HG03095 (cell line): Measurements from ENCODE around the gene NPR1.
A peak's percentile ranks its signal among the peaks of the same experiment; 100 is the strongest.
"Not testable (repeated sequence)": the region's sequence is repeated elsewhere in the genome, so short reads cannot be mapped to it uniquely, and the experiment has no call there.

Experiments used
- ATAC-seq: cut with Tn5 transposase; IDR thresholded peaks from one replicate; pipeline ENCODE4 v1.9.1; 2021; ENCODE audit warnings: moderate library complexity; ENCODE audit not compliant: unreplicated experiment

Gene NPR1

GRCh38 chr1:153678519-153679336 is at the start of gene NPR1:
TSS of gene NPR1 (plus strand) at chr1:153678688. CDS start at chr1:153679109, 421 bp downstream.
- no peak for ATAC-seq

- no peak for ATAC-seq
Observed at GRCh38 chr1:153629343-153629665, 49.2 kb upstream of the NPR1 start.

DNA sequence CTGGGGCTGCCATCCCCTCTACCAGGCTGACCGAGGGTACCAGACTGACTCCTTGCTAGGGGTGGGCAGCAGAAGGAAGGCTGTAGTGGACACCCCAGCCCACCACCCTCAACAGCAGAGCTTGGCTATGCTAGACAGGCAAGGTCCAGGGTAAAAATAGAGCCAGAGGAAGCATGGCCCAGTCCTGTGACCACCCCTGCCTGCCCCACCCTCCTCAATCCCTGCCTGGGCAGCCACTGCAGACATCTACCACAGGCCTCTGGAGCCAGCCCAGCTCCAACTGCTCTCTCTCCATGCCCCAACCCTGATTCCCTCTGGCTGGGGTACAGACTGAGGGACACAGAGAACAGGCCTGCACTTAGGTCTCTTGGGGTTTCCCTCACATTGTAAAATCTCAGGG is 48.5 kb upstream of the NPR1 start:
- no peak for ATAC-seq

DNA sequence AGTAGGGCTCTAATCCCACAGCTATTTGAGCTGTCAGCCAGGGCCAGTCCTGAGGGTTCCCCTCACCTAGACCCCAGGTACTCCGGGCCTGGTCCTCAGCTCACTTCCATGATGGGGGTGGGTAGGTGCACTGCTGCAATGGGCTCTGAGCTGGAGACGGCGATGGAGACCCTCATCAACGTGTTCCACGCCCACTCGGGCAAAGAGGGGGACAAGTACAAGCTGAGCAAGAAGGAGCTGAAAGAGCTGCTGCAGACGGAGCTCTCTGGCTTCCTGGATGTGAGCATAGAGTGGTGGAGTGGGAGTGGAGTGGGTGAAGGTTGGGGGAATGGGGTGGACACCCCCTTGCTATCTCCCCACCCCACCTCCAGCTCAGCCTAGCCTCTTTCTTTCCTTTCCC is 48.1 kb upstream of the NPR1 start:
- ATAC-seq: no peak

DNA sequence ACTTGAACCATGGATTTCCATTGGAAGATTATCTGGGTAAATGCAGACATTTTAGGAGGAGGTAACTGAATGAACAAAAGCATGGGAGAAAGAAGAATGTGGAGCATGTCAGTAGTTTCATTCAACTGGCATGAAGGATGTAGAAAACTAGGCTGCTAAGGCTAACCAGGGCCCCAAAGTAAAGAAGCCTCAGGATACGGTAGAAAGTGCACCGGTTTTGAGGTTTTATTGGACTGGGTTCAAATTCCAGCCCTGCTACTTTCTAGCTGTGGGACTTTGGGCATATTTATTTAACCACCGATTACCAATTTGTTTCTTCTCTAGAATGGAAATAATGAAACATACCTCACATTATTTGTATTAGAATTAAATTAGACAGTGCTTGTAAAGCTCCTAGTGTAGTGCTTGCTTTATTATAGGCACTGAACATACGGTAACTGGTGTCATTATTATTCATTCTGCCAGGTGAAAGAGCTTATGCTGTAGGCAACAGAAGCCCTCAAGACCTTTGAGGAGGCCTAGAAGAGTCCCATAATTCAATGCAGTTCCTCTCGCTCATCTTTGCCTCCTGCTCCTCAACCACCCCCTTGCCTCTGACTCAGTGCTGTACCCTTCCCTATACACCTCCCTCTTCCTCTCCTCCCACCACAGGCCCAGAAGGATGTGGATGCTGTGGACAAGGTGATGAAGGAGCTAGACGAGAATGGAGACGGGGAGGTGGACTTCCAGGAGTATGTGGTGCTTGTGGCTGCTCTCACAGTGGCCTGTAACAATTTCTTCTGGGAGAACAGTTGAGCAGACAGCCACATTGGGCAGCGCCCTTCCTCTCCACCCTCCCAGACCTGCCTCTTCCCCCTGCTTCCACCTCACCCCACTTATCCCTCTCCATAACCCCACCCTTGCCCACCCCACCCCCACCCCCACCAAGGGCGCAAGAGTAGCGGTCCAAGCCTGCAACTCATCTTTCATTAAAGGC is 47.2 kb upstream of the NPR1 start:
- no peak for ATAC-seq

DNA sequence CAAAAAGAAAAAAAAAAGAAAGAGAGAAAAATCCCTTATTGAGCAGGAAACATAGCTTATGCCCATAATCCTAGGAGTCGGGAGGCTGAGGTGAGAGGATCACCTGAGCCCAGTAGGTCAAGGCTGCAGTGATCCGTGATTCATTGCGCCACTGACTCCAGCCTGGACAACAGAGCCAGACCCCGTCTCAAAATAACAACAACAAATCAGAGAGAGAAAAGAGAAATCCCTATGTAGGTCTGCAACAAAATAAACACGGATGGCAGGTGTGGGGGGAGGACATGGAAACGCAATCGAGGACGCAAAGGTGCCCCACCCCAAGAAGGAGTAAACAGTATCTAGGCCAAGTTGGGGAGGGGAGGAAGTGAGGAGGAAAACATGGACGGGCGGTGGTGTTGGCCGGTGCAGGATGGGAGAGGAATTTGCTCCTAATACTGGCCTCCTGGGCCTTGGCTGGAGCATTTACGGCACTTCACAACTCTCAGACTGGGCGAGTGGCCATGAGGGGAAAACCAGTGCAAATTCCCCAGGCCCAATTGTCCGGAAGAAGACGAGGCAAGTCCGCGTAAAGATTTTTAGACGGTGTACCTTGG is 45.2 kb upstream of the NPR1 start:
- ATAC-seq: no peak

- ATAC-seq: peak; percentile 83
Observed at GRCh38 chr1:153633754-153634665, 44.5 kb upstream of the NPR1 start, which contains the start of gene CHTOP. TSS of gene CHTOP (plus strand) at chr1:153634066. CDS start at chr1:153636589, 2,523 bp downstream.

DNA sequence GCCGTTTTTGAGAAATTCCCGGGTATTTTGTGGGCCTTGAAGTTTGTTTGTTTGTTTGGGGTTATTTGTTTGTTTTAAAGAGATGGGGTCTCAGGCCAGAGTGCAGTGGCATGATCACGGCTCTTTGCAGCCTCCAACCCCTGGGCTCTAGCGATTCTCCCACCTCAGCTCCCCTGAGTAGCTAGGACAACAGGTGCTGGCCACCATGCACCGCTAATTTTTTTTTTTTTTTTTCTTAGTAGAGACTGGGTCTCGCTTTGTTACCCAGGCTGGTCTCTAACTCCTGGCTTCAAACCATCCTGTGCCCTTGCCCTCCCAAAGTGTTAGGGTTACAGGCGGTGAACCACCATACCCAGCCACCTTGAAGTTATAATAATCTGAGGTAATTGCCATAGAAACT is 42.6 kb upstream of the NPR1 start:
- ATAC-seq: no peak

DNA sequence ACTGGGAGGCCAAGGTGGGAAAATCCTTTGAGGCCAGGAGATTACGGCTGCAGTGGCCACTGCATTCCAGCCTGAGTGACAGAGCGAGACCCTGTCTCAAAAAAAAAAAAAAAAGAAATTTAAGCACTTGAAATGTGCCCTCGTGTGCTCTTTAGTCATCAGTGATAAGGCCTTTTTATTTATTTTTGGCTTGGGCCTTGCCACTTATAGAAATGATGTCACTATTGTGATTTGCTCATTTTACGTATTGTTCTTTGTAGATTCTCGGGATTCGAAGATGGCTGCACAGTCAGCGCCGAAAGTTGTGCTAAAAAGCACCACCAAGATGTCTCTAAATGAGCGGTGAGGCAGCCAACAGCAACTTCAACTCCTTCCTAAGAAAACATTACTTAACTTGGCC is 42.2 kb upstream of the NPR1 start:
- ATAC-seq: no peak

- ATAC-seq: no peak
Observed at GRCh38 chr1:153638261-153638660, 40.2 kb upstream of the NPR1 start.

- no peak for ATAC-seq
Observed at GRCh38 chr1:153639280-153639679, 39.2 kb upstream of the NPR1 start.

GRCh38 chr1:153640213-153640612 is 38.3 kb upstream of the NPR1 start:
- not testable (repeated sequence) for ATAC-seq

- ATAC-seq: no peak
Observed at GRCh38 chr1:153640861-153641260, 37.6 kb upstream of the NPR1 start.

DNA sequence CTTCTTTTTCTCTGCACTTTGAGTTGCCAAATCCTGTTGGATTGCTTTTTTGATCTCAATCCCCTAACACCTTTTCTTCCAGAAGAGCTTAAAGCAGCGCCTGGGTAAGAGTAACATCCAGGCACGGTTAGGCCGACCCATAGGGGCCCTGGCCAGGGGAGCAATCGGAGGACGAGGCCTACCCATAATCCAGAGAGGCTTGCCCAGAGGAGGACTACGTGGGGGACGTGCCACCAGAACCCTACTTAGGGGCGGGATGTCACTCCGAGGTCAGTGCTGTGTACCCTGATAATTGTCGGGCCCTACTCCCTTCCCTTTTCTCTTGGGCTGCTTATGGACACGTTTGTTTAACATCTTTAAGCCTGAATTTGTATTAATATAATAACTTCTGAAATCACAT is 36.3 kb upstream of the NPR1 start:
- no peak for ATAC-seq

DNA sequence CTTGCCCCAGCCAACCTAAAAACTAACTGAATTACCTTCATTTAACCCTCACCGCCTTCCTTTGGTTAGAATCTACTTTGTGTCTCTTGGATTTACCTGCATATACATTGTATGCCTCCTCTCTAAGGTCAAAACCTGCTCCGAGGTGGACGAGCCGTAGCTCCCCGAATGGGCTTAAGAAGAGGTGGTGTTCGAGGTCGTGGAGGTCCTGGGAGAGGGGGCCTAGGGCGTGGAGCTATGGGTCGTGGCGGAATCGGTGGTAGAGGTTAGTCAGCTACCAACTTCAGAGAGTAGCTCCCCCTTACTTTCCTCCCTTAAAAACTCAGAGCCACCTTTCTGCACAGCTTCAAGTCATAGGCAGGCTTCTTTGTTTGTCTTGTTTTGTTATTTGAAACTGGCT is 35.4 kb upstream of the NPR1 start:
- no peak for ATAC-seq

GRCh38 chr1:153643816-153644215 is 34.7 kb upstream of the NPR1 start:
- ATAC-seq: no peak

- no peak for ATAC-seq
Observed at GRCh38 chr1:153646672-153647345, 31.7 kb upstream of the NPR1 start.

GRCh38 chr1:153647346-153647714 is 31.2 kb upstream of the NPR1 start:
- ATAC-seq: no peak

- ATAC-seq: no peak
Observed at GRCh38 chr1:153648000-153648643, 30.4 kb upstream of the NPR1 start.
